Measurements from ENCODE around the gene BEAN1. TPM values are rescaled to one million over a fixed set of nuclear protein-coding genes. Genes with fewer than 3 reads are reported as not detected.

Gene BEAN1
- total RNA-seq, 1 donor from 2014 or later: 1.2 TPM

DNA sequence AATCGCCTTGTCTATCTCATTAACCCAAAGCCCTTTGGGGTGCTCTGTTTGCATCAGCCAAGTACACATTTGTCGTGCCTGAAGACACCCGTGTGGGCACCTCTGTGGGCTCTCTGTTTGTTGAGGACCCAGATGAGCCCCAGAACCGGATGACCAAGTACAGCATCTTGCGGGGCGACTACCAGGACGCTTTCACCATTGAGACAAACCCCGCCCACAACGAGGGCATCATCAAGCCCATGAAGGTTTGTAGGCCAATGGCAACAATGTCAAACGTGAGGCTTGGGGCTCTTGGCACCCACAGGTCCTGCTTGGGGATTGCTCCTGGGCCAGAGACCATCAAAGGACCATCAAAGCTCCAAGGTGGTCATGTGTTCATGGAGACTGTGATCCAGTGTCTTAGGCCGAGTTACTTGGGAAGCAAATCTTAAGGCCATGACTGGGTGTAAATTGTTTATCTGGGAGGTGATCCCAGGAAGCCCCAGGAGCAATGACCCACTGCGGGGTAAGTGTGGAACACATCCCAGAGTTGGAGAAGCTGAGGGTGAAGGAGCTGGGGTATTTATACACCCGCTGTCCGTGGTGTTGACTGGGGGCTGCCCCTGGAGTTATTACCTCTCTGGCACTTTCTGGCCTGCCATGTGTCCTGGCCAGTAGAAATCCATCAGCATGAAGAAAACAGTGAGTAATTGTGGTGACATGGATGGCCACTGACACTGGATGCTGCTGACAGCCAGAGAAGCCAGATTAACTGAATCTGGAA lies 36.6 kb upstream of the BEAN1 start:
- Histone ChIP-seq H3K4me3 (ENCODE audit: insufficient read depth, low read depth, low read length) (no peak overlapping the region), H4K20me1 (ENCODE audit: insufficient read depth, low read length) (no peaks in the 10 kb centered on the region), H3K27ac (ENCODE audit: low read depth, low read length) (no peak overlapping the region), H3K27me3 (ENCODE audit: insufficient read depth, low read length) (no peaks in the 10 kb centered on the region), H3K4me2 (ENCODE audit: low read length) (no peak overlapping the region), H3K79me2 (ENCODE audit: insufficient read depth, low read length) (no peaks in the 10 kb centered on the region), H2AFZ (ENCODE audit: low read depth, low read length) (no peak overlapping the region), H3K36me3 (ENCODE audit: insufficient read depth, low read length) (no peaks in the 10 kb centered on the region), H3K9ac (ENCODE audit: low read length) (no peak overlapping the region), H3K9me3 (ENCODE audit: insufficient read depth, low read depth, low read length) (no peaks in the 10 kb centered on the region), H3K4me1 (ENCODE audit: insufficient read depth, low read length) (no peaks in the 10 kb centered on the region)
- Mint-ChIP-seq H3K4me1 (ENCODE audit: low read depth, unreplicated experiment) (no peaks in the 10 kb centered on the region), H3K9me3 (ENCODE audit: unreplicated experiment) (no peaks in the 10 kb centered on the region), H3K4me3 (ENCODE audit: unreplicated experiment) (no peak overlapping the region), H3K27ac (ENCODE audit: unreplicated experiment) (no peak overlapping the region), H3K36me3 (ENCODE audit: low read depth, unreplicated experiment) (no peaks in the 10 kb centered on the region), H3K27me3 (ENCODE audit: low read depth, unreplicated experiment) (no peaks in the 10 kb centered on the region)
- FAIRE-seq (no peak), DNase-seq (ENCODE audit: low read depth) (no peak)
- TF ChIP-seq, protein P1, sequence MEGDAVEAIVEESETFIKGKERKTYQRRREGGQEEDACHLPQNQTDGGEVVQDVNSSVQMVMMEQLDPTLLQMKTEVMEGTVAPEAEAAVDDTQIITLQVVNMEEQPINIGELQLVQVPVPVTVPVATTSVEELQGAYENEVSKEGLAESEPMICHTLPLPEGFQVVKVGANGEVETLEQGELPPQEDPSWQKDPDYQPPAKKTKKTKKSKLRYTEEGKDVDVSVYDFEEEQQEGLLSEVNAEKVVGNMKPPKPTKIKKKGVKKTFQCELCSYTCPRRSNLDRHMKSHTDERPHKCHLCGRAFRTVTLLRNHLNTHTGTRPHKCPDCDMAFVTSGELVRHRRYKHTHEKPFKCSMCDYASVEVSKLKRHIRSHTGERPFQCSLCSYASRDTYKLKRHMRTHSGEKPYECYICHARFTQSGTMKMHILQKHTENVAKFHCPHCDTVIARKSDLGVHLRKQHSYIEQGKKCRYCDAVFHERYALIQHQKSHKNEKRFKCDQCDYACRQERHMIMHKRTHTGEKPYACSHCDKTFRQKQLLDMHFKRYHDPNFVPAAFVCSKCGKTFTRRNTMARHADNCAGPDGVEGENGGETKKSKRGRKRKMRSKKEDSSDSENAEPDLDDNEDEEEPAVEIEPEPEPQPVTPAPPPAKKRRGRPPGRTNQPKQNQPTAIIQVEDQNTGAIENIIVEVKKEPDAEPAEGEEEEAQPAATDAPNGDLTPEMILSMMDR (IDR thresholded peaks at IDR 0.05; ENCODE audit: insufficient read depth, low read depth, low read length): no peak
- TF ChIP-seq EZH2 (IDR thresholded peaks at IDR 0.05; ENCODE audit: insufficient read depth, low read length): no peak

DNA sequence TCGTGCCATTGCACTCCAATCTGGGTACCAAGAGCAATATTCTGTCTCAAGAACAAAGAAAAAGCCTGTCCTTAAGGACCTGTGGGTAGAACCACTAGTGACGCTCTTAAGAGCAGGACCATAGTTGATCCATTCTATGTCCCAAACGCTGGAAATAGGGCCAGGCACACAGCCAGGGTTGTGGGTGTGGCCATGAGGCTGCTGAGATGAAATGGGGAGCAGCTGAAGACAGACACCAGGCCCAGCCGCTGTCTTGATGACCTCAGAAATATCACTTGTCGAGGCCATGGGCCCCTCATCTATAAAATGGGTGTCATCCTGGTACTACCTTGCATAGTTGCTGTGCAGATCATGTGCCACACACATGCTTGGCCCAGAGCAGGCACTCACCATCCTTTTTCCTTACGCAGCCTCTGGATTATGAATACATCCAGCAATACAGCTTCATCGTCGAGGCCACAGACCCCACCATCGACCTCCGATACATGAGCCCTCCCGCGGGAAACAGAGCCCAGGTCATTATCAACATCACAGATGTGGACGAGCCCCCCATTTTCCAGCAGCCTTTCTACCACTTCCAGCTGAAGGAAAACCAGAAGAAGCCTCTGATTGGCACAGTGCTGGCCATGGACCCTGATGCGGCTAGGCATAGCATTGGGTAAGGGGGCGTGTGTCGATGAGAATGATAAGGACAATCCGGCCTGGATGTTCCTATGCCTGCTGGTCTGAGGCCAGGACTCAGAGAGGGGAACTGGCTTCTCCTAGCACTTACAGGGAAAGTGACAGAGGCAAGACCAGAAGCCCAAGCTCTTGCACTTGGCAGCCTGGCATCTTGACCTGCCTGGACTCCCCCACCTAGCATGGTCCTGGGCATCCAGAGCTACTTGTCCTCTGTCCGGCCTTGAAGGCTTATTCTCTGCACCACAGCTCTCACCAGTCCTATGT lies 35.1 kb upstream of the BEAN1 start:
- H3K9ac ChIP-seq (ENCODE audit: low read length): no peak overlapping the region
- no peaks in the 10 kb centered on the region for H3K27me3 Mint-ChIP-seq (ENCODE audit: low read depth, unreplicated experiment)
- no peaks in the 10 kb centered on the region for H3K36me3 Mint-ChIP-seq (ENCODE audit: low read depth, unreplicated experiment)
- H3K4me2 ChIP-seq (ENCODE audit: low read length): no peak overlapping the region
- H3K36me3 ChIP-seq (ENCODE audit: insufficient read depth, low read length): no peaks in the 10 kb centered on the region
- H3K27me3 ChIP-seq (ENCODE audit: insufficient read depth, low read length): no peaks in the 10 kb centered on the region
- no peak overlapping the region for H2AFZ ChIP-seq (ENCODE audit: low read depth, low read length)
- TF ChIP-seq, protein P1 (IDR thresholded peaks at IDR 0.05; ENCODE audit: insufficient read depth, low read depth, low read length): no peak
- no peak overlapping the region for H3K4me3 ChIP-seq (ENCODE audit: insufficient read depth, low read depth, low read length)
- H3K9me3 Mint-ChIP-seq (ENCODE audit: unreplicated experiment): no peaks in the 10 kb centered on the region
- DNase-seq (ENCODE audit: low read depth): no peak
- H3K27ac ChIP-seq (ENCODE audit: low read depth, low read length): no peak overlapping the region
- no peaks in the 10 kb centered on the region for H3K9me3 ChIP-seq (ENCODE audit: insufficient read depth, low read depth, low read length)
- no peaks in the 10 kb centered on the region for H3K79me2 ChIP-seq (ENCODE audit: insufficient read depth, low read length)
- H4K20me1 ChIP-seq (ENCODE audit: insufficient read depth, low read length): no peaks in the 10 kb centered on the region
- H3K4me1 Mint-ChIP-seq (ENCODE audit: low read depth, unreplicated experiment): no peaks in the 10 kb centered on the region
- FAIRE-seq: no peak
- no peaks in the 10 kb centered on the region for H3K4me1 ChIP-seq (ENCODE audit: insufficient read depth, low read length)
- no peak overlapping the region for H3K27ac Mint-ChIP-seq (ENCODE audit: unreplicated experiment)
- H3K4me3 Mint-ChIP-seq (ENCODE audit: unreplicated experiment): no peak overlapping the region

Measured in astrocyte (in vitro differentiated cells and primary cell).